GM23248 (cell line): ENCODE results near the gene TP53I13. TPM values are rescaled to one million over a fixed set of nuclear protein-coding genes. Genes with fewer than 3 reads are reported as not detected.
A peak's percentile ranks its signal among the peaks of the same experiment; 100 is the strongest.

ENCODE experiments used
- DNase-seq: peaks from one replicate; pipeline ENCODE4 v3.0.0-alpha.2; 2015
- H2AFZ ChIP-seq: fragments of 200-600 bp; sonication (generic); 2 replicates; pipeline ENCODE4 v1.6.1; 2016; ENCODE audit warnings: antibody characterized with exemption
- H3F3A ChIP-seq: fragments of 200-600 bp; sonication (generic); 2 replicates; pipeline ENCODE4 v1.6.1; 2016; ENCODE audit warnings: mild to moderate bottlenecking, antibody characterized with exemption, mixed run types; ENCODE audit not compliant: insufficient read depth
- H3K27ac ChIP-seq: fragments of 200-600 bp; sonication (generic); 2 replicates; pipeline ENCODE4 v1.5.1; 2016; ENCODE audit warnings: mild to moderate bottlenecking
- H3K27me3 ChIP-seq: fragments of 200-600 bp; sonication (generic); replicated peaks from 2 replicates; pipeline ENCODE4 v1.6.1; 2016; ENCODE audit warnings: mild to moderate bottlenecking; ENCODE audit not compliant: insufficient read depth
- H3K36me3 ChIP-seq: fragments of 200-600 bp; sonication (generic); 2 replicates; pipeline ENCODE4 v1.6.1; 2016; ENCODE audit warnings: low read depth, mild to moderate bottlenecking
- H3K4me1 ChIP-seq: fragments of 200-600 bp; sonication (generic); 2 replicates; pipeline ENCODE4 v1.6.1; 2016; ENCODE audit warnings: mild to moderate bottlenecking; ENCODE audit not compliant: insufficient read depth
- H3K4me2 ChIP-seq: fragments of 200-600 bp; sonication (generic); one replicate; pipeline ENCODE4 v1.6.1; 2016; ENCODE audit warnings: mild to moderate bottlenecking; ENCODE audit not compliant: unreplicated experiment
- H3K4me3 ChIP-seq: fragments of 200-600 bp; sonication (generic); 2 replicates; pipeline ENCODE4 v1.5.1; 2016; ENCODE audit warnings: mild to moderate bottlenecking
- H3K79me2 ChIP-seq: fragments of 200-600 bp; sonication (generic); 2 replicates; pipeline ENCODE4 v1.6.1; 2016; ENCODE audit warnings: mild to moderate bottlenecking; ENCODE audit not compliant: insufficient read depth
- H3K9ac ChIP-seq: fragments of 200-600 bp; sonication (generic); 2 replicates; pipeline ENCODE4 v1.6.1; 2016; ENCODE audit warnings: mild to moderate bottlenecking
- H3K9me2 ChIP-seq: fragments of 200-600 bp; sonication (generic); 2 replicates; pipeline ENCODE4 v1.6.1; 2016; ENCODE audit warnings: mixed run types, mild to moderate bottlenecking, moderate library complexity; ENCODE audit not compliant: insufficient read depth
- H3K9me3 ChIP-seq: fragments of 200-600 bp; sonication (generic); one replicate; pipeline ENCODE4 v1.6.1; 2017; ENCODE audit warnings: low read depth
- H4K20me1 ChIP-seq: fragments of 200-600 bp; sonication (generic); 2 replicates; pipeline ENCODE4 v1.6.0; 2016; ENCODE audit not compliant: insufficient read depth
- EZH2 ChIP-seq: fragments of 200-600 bp; sonication (generic); IDR thresholded peaks from 2 replicates; pipeline ENCODE4 v1.6.1; 2018; ENCODE audit warnings: antibody characterized with exemption, mild to moderate bottlenecking; ENCODE audit not compliant: insufficient read depth, poor library complexity, severe bottlenecking
- EZH2phosphoT487 ChIP-seq: fragments of 200-600 bp; sonication (generic); IDR thresholded peaks from 2 replicates; pipeline ENCODE4 v1.6.1; 2018; ENCODE audit warnings: antibody characterized with exemption, moderate library complexity, mild to moderate bottlenecking, low read depth; ENCODE audit not compliant: insufficient read depth
- WGBS, 2 experiments: methylation state at CpG; one replicate each; pipeline ENCODE4 v1.1.6; 2015 to 2017; ENCODE audit warnings: low lambda C conversion rate in 2 of 2, low coverage in 1 of 2; ENCODE audit errors: missing lambda C conversion rate in 2 of 2; 5-methylcytosine and 5-hydroxymethylcytosine counted together
- in situ Hi-C: fragments of 300-500 bp; cut with MboI; formaldehyde crosslinking; loops from 2 replicates; pipeline ENCODE4 v1.15.0; 2020
- polyA plus RNA-seq: library from polyadenylated mRNA; unstranded; fragments of >200 nt; fragmentation: Nextera tagmentation; extraction: Ambion mirVana; gene quantifications from 2 replicates; pipeline ENCODE4 v1.2.1, GENCODE V29; 2016
- total RNA-seq: library from RNA; depleted of rRNA; stranded (reverse); fragments of >200 nt; shearing (Covaris generic); gene quantifications from 2 replicates; pipeline ENCODE4 v1.2.3, GENCODE V29; 2014

Gene TP53I13
- total and polyA plus RNA-seq, 2 experiments from 2014 or later, result 37.3 to 67.2 TPM

- WGBS, 2 experiments, result 51 to 69% methylated on average over 24 to 29 of the region's 30 CpGs
- Histone ChIP-seq H3K9me3 (no peaks in the 10 kb centered on the region), H3K4me3 (peak overlapping the region; percentile 33), H3K27me3 (no peaks in the 10 kb centered on the region), H3K36me3 (peaks cover 5% of the 10 kb centered on the region; the same call in 1 of the 2 replicates), H4K20me1 (no peaks in the 10 kb centered on the region), H3F3A (peaks cover 5% of the 10 kb centered on the region; the same call in 1 of the 2 replicates), H3K9ac (peak overlapping the region; percentile 51), H3K4me1 (peaks cover 8% of the 10 kb centered on the region; the same call in 1 of the 2 replicates), H2AFZ (peak overlapping the region; percentile 17; the same call in 1 of the 2 replicates), H3K4me2 (no peak overlapping the region), H3K79me2 (no peaks in the 10 kb centered on the region), H3K27ac (no peak overlapping the region), H3K9me2 (no peaks in the 10 kb centered on the region)
- in situ Hi-C loops, result loop anchor here (25.0 kb wide), 1 partner anchor 110 kb away; no protein-coding TSS in a partner anchor
- peak; percentile 56 for DNase-seq
- no peak for TF ChIP-seq EZH2phosphoT487
- TF ChIP-seq EZH2, result no peak
Observed at GRCh38 chr17:29571883-29572681, 3.6 kb downstream of the TP53I13 start.

- H3K9ac ChIP-seq, result peak overlapping the region; percentile 51
- H3K4me3 ChIP-seq, result peak overlapping the region; percentile 33
- no peaks in the 10 kb centered on the region for H4K20me1 ChIP-seq
- H2AFZ ChIP-seq, result peak overlapping the region; percentile 17; the same call in 1 of the 2 replicates
- TF ChIP-seq EZH2, result no peak
- no peak for TF ChIP-seq EZH2phosphoT487
- H3K4me1 ChIP-seq, result peaks cover 12% of the 10 kb centered on the region; the same call in 1 of the 2 replicates
- in situ Hi-C loops, result loop anchor here (25.0 kb wide), 1 partner anchor 111 kb away; no protein-coding TSS in a partner anchor
- H3K36me3 ChIP-seq, result peaks cover 5% of the 10 kb centered on the region; the same call in 1 of the 2 replicates
- H3K9me3 ChIP-seq, result no peaks in the 10 kb centered on the region
- peak overlapping the region; percentile 1; the same call in 1 of the 2 replicates for H3K27ac ChIP-seq
- peak; percentile 85 for DNase-seq
- H3F3A ChIP-seq, result peaks cover 5% of the 10 kb centered on the region; the same call in 1 of the 2 replicates
- WGBS, 2 experiments, result 18% methylated on average over 43 to 44 of the region's 62 CpGs
- no peaks in the 10 kb centered on the region for H3K27me3 ChIP-seq
- peak overlapping the region; percentile 45 for H3K4me2 ChIP-seq
- no peaks in the 10 kb centered on the region for H3K79me2 ChIP-seq
- H3K9me2 ChIP-seq, result no peaks in the 10 kb centered on the region
Observed at GRCh38 chr17:29572691-29573557, 4.4 kb downstream of the TP53I13 start.

GRCh38 chr17:29573558-29573869 lies 5.0 kb downstream of the TP53I13 start:
- Histone ChIP-seq H3K9me3 (no peaks in the 10 kb centered on the region), H3K27me3 (no peaks in the 10 kb centered on the region), H3K79me2 (no peaks in the 10 kb centered on the region), H3F3A (peaks cover 5% of the 10 kb centered on the region; the same call in 1 of the 2 replicates), H4K20me1 (no peaks in the 10 kb centered on the region), H2AFZ (no peak overlapping the region), H3K4me3 (no peak overlapping the region), H3K9ac (peak overlapping the region; percentile 51; the same call in 1 of the 2 replicates), H3K4me2 (no peak overlapping the region), H3K27ac (no peak overlapping the region), H3K4me1 (peaks cover 12% of the 10 kb centered on the region; the same call in 1 of the 2 replicates), H3K36me3 (peaks cover 5% of the 10 kb centered on the region; the same call in 1 of the 2 replicates), H3K9me2 (no peaks in the 10 kb centered on the region)
- WGBS, 2 experiments, result 65 to 81% methylated on average over 5 to 6 of the region's 6 CpGs
- no peak for DNase-seq
- in situ Hi-C loops, result loop anchor here (25.0 kb wide), 1 partner anchor 111 kb away; no protein-coding TSS in a partner anchor
- TF ChIP-seq EZH2, result no peak
- no peak for TF ChIP-seq EZH2phosphoT487
